ENCODE data around the gene PEX10. TPM values are rescaled to one million over a fixed set of nuclear protein-coding genes. Genes with fewer than 3 reads are reported as not detected.

Gene PEX10
- total and polyA plus RNA-seq, 2 of the 8 experiments (the other 6 are each of a cell fraction or from before 2014, with no cell fraction given): 24.3 to 26.9 TPM

DNA sequence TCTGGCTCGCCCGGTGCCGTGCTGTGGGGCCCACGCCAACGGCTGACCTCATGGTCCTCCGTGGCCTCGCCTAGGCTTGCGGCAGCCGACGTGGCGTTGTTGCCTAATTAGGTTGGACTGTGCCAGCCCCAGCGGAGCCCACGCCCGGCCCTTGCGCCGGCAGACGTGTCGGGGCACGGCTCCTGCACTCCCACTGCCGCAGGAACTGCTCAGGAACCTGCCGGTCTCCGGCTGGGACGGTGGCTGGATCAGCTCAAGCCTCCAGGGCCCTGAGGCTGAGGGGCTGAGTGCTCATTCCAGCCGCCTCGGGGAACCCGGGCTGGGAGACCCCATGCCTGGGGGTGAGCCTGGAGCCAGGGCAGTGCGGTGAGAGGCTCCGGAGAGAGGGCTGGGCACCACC, 16.1 kb upstream of the PEX10 start:
- no peak overlapping the region for H3K18ac ChIP-seq (ENCODE audit: extremely low read depth, low read length)
- H3K4ac ChIP-seq (replicated peaks; ENCODE audit: insufficient read length, low read depth, low read length): no peak overlapping the region
- H3K9me3 ChIP-seq (ENCODE audit: insufficient read depth in 2 of 2, low read depth in 1 of 2, low read length in 1 of 2): peaks cover 11 to 27% of the 10 kb centered on the region in 2 experiments; a peak in 3 of 4 replicates
- no peak overlapping the region; the same call in 1 of the 2 replicates for H4K8ac ChIP-seq (ENCODE audit: extremely low read depth, insufficient read depth, low read length)
- H2AK5ac ChIP-seq (ENCODE audit: low read depth, low read length): no peak overlapping the region
- H3K4me1 ChIP-seq (replicated peaks in 1 of 4; ENCODE audit: control insufficient read depth in 3 of 4, insufficient read depth in 4 of 4, low read length in 3 of 4): no peaks in the 10 kb centered on the region
- H2BK5ac ChIP-seq (ENCODE audit: low read depth, low read length): no peak overlapping the region
- DNase-seq (ENCODE audit: low read depth in 1 of 2, low spot score in 2 of 2) (no peak), FAIRE-seq (no peak)
- ChIA-PET POLR2A (ENCODE audit: partially characterized antibody) (no interaction called here), CTCF (ENCODE audit: partially characterized antibody) (interaction anchor here (0.6 to 2.2 kb wide), 2 partner anchors 32 to 133 kb away, joined by 3 to 7 read pairs; no protein-coding TSS in a partner anchor)
- H3K9ac ChIP-seq (replicated peaks in 1 of 4; ENCODE audit: extremely low read depth in 1 of 4, low read depth in 3 of 4, low read length in 3 of 4): no peak overlapping the region
- H3K4me2 ChIP-seq (ENCODE audit: insufficient read depth in 1 of 2, low read depth in 2 of 2, low read length in 2 of 2): no peak overlapping the region
- peaks cover 0 to 1% of the 10 kb centered on the region in 2 experiments for H4K20me1 ChIP-seq (replicated peaks in 1 of 2; ENCODE audit: control insufficient read depth in 1 of 2, insufficient read depth in 2 of 2, low read length in 2 of 2)
- H3K56ac ChIP-seq (replicated peaks; ENCODE audit: insufficient read length, low read depth, low read length): no peak overlapping the region
- H2BK12ac ChIP-seq (ENCODE audit: low read depth, low read length): no peak overlapping the region
- no peaks in the 10 kb centered on the region for H3K36me3 ChIP-seq (ENCODE audit: control insufficient read depth in 2 of 4, insufficient read depth in 4 of 4, low read length in 3 of 4)
- H3K14ac ChIP-seq (ENCODE audit: insufficient read length): no peak overlapping the region
- H3K79me2 ChIP-seq (ENCODE audit: control insufficient read depth in 1 of 2, insufficient read depth in 2 of 2, low read length in 2 of 2): no peaks in the 10 kb centered on the region
- H2BK120ac ChIP-seq (replicated peaks; ENCODE audit: low read depth, low read length): no peak overlapping the region
- H2AFZ ChIP-seq (ENCODE audit: low read length): no peak overlapping the region
- no peak overlapping the region for H4K5ac ChIP-seq (ENCODE audit: insufficient read length, low read depth, low read length)
- no peaks in the 10 kb centered on the region for H3K23me2 ChIP-seq (ENCODE audit: low read depth, low read length)
- H3K27me3 ChIP-seq (replicated peaks in 1 of 4; ENCODE audit: control insufficient read depth in 3 of 4, extremely low read depth in 1 of 4, insufficient read depth in 3 of 4, low read length in 3 of 4): 0 out of 7 replicates have a peak, but pooled peaks cover 0 to 2% (median 0%) of the 10 kb centered on the region in 4 experiments
- no peaks in the 10 kb centered on the region for H3K79me1 ChIP-seq (ENCODE audit: low read depth, low read length)
- no peak overlapping the region for H4K91ac ChIP-seq (replicated peaks; ENCODE audit: insufficient read length, low read length)
- no peak overlapping the region for H3K23ac ChIP-seq (ENCODE audit: insufficient read length)
- H3K27ac ChIP-seq (ENCODE audit: low read depth, low read length): no peak overlapping the region
- H2BK20ac ChIP-seq (ENCODE audit: low read length): no peak overlapping the region
- no peak overlapping the region for H2BK15ac ChIP-seq (ENCODE audit: low read length)
- WGBS, 2 experiments (ENCODE audit: extremely low coverage in 1 of 2, insufficient coverage in 1 of 2, insufficient read length in 1 of 2, insufficient replicate concordance in 2 of 2, low coverage in 1 of 2, low lambda C conversion rate in 2 of 2, missing lambda C conversion rate in 1 of 2): 93% methylated on average over 28 of the region's 28 CpGs; no CpG with 5 or more reads in 1 of the 2 experiments
- H3K4me3 ChIP-seq (ENCODE audit: extremely low read depth in 1 of 4, insufficient read depth in 2 of 4, low read depth in 3 of 4, low read length in 4 of 4): no peak overlapping the region
- no peak for TF ChIP-seq CHD2 (IDR thresholded peaks at IDR 0.05; ENCODE audit: low read length)
- TF ChIP-seq YY1 (IDR thresholded peaks at IDR 0.05; ENCODE audit: low read depth, low read length): no peak
- TF ChIP-seq CREB1 (IDR thresholded peaks at IDR 0.05): no peak
- no peak for TF ChIP-seq USF2 (IDR thresholded peaks at IDR 0.05; ENCODE audit: low read length)
- TF ChIP-seq POU5F1 (IDR thresholded peaks at IDR 0.05; ENCODE audit: low read depth, low read length): no peak
- no peak for TF ChIP-seq RNF2 (IDR thresholded peaks at IDR 0.05; ENCODE audit: borderline replicate concordance, low read depth, low read length, missing control alignments, poor library complexity, severe bottlenecking)
- no peak for TF ChIP-seq SP2 (IDR thresholded peaks at IDR 0.05; ENCODE audit: low read length)
- TF ChIP-seq POLR2AphosphoS5 (IDR thresholded peaks at IDR 0.05; ENCODE audit: low read depth, low read length): no peak
- TF ChIP-seq JUN (IDR thresholded peaks at IDR 0.05; ENCODE audit: low read depth, low read length): no peak
- TF ChIP-seq RFX5 (IDR thresholded peaks at IDR 0.05; ENCODE audit: borderline replicate concordance, low read depth, low read length): no peak
- TF ChIP-seq ATF3 (IDR thresholded peaks at IDR 0.05; ENCODE audit: insufficient read depth, low read depth, low read length): no peak
- TF ChIP-seq BRCA1 (IDR thresholded peaks at IDR 0.05; ENCODE audit: low read depth, low read length): no peak

Measured in H1 (cell line).